ENCODE results near the gene ABCB4. TPM values are rescaled to one million over a fixed set of nuclear protein-coding genes. Genes with fewer than 3 reads are reported as not detected.

ABCB4 gene
- total RNA-seq, 1 experiment from 2014 or later: not detected

- BruUV-seq (replicated peaks): no TSS peak
- DNase-seq (ENCODE audit: low read depth, low spot score) (no peak), ATAC-seq (no peak)
- H3K4me2 ChIP-seq (ENCODE audit: low read length): no peak overlapping the region
- H3K27ac ChIP-seq (ENCODE audit: low read depth, low read length): no peak overlapping the region
- no peaks in the 10 kb centered on the region for H3K79me2 ChIP-seq (ENCODE audit: insufficient read depth, low read length)
- no peaks in the 10 kb centered on the region for H3K9me2 ChIP-seq (ENCODE audit: insufficient read depth)
- intact Hi-C loops (cut with micrococcal nuclease): no loop called here
- H4K20me1 ChIP-seq (ENCODE audit: insufficient read depth): no peaks in the 10 kb centered on the region
- H3K9me3 ChIP-seq (ENCODE audit: control insufficient read depth in 1 of 2, insufficient read depth in 1 of 2, low read depth in 1 of 2, low read length in 2 of 2): no peaks in the 10 kb centered on the region
- ChIA-PET RAD21 (ENCODE audit: low non-redundant PET in 1 of 2, low total read pairs in 2 of 2, uncharacterized antibody in 2 of 2, unreplicated experiment in 2 of 2) (no interaction called here), POLR2A (no interaction called here), CTCF (no interaction called here)
- TF ChIP-seq CTCF (IDR thresholded peaks at IDR 0.05 in 2 of 3, conservative IDR thresholded peaks at IDR 0.05 in 1 of 3; ENCODE audit: borderline replicate concordance in 1 of 3, insufficient read depth in 1 of 3, low read depth in 2 of 3, low read length in 2 of 3) (no peak), RAD21 (IDR thresholded peaks at IDR 0.05; ENCODE audit: low read depth) (no peak), EGR1 (IDR thresholded peaks at IDR 0.05; ENCODE audit: low read depth) (no peak), SP1 (IDR thresholded peaks at IDR 0.05; ENCODE audit: low read depth) (no peak)
- H3K9ac ChIP-seq (ENCODE audit: low read length): no peak overlapping the region
- H3K36me3 ChIP-seq (ENCODE audit: control insufficient read depth in 1 of 2, insufficient read depth in 2 of 2, low read length in 2 of 2): no peaks in the 10 kb centered on the region
- H3K4me1 ChIP-seq (ENCODE audit: control insufficient read depth in 1 of 2, insufficient read depth in 2 of 2, low read length in 2 of 2): no peaks in the 10 kb centered on the region
- H2AFZ ChIP-seq (ENCODE audit: low read depth, low read length, poor library complexity, severe bottlenecking): no peak overlapping the region
- no peak overlapping the region for H3K4me3 ChIP-seq (replicated peaks in 1 of 2; ENCODE audit: low read depth in 1 of 2, low read length in 2 of 2)
- no peaks in the 10 kb centered on the region for H3K27me3 ChIP-seq (ENCODE audit: insufficient read depth, low read length)
These were observed 70.8 kb downstream of the ABCB4 start for GRCh38 chr7:87404674-87405073.

DNA sequence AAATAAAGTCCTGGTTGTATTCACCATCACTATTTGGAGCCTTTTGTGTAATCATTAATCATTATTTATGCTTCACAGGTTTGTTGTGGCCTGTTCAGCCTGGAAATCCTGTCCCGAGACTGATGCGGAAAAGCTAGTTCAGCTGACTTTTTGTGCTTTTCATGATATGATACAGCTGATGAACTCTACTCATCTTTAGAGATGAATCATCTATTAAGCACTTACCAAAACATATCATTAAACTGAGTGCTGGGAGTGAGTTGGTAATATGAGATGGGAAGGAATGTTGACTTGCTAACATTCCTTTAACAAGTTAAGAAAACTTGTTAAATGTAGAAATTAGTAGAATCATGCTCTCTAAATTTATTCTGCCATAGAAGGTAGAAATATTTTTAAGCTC, 77.0 kb downstream of the ABCB4 start:
- H3K27me3 ChIP-seq (ENCODE audit: insufficient read depth, low read length): no peaks in the 10 kb centered on the region
- no peaks in the 10 kb centered on the region for H3K79me2 ChIP-seq (ENCODE audit: insufficient read depth, low read length)
- TF ChIP-seq SP1 (IDR thresholded peaks at IDR 0.05; ENCODE audit: low read depth): no peak
- H2AFZ ChIP-seq (ENCODE audit: low read depth, low read length, poor library complexity, severe bottlenecking): no peak overlapping the region
- H3K4me1 ChIP-seq (ENCODE audit: control insufficient read depth in 1 of 2, insufficient read depth in 2 of 2, low read length in 2 of 2): no peaks in the 10 kb centered on the region
- ChIA-PET RAD21 (ENCODE audit: low non-redundant PET in 1 of 2, low total read pairs in 2 of 2, uncharacterized antibody in 2 of 2, unreplicated experiment in 2 of 2) (no interaction called here), CTCF (no interaction called here), POLR2A (no interaction called here)
- intact Hi-C loops (cut with micrococcal nuclease): no loop called here
- H3K4me3 ChIP-seq (replicated peaks in 1 of 2; ENCODE audit: low read depth in 1 of 2, low read length in 2 of 2): no peak overlapping the region
- H3K27ac ChIP-seq (ENCODE audit: low read depth, low read length): no peak overlapping the region
- H3K9me3 ChIP-seq (ENCODE audit: control insufficient read depth in 1 of 2, insufficient read depth in 1 of 2, low read depth in 1 of 2, low read length in 2 of 2): no peaks in the 10 kb centered on the region
- no peaks in the 10 kb centered on the region for H4K20me1 ChIP-seq (ENCODE audit: insufficient read depth)
- DNase-seq (ENCODE audit: low read depth, low spot score): no peak
- ATAC-seq: no peak
- H3K4me2 ChIP-seq (ENCODE audit: low read length): no peak overlapping the region
- H3K9me2 ChIP-seq (ENCODE audit: insufficient read depth): no peaks in the 10 kb centered on the region
- H3K9ac ChIP-seq (ENCODE audit: low read length): no peak overlapping the region
- no peaks in the 10 kb centered on the region for H3K36me3 ChIP-seq (ENCODE audit: control insufficient read depth in 1 of 2, insufficient read depth in 2 of 2, low read length in 2 of 2)
- no TSS peak for BruUV-seq (replicated peaks)

Measured in HCT116 (cell line).